Breast epithelium (tissue), 4 donors: ENCODE measurements around the gene THSD4. TPM values are rescaled to one million over a fixed set of nuclear protein-coding genes. Genes with fewer than 3 reads are reported as not detected.
"Not testable (repeated sequence)": the region's sequence is repeated elsewhere in the genome, so short reads cannot be mapped to it uniquely, and the experiment has no call there.

Experiments
- DNase-seq, 2 donors: peaks; one replicate each; pipeline ENCODE4 v3.0.0-alpha.2; 2019; ENCODE audit warnings: low spot score in 2 of 2
- H3K27ac ChIP-seq, 2 donors: fragments of 200-600 bp; sonication (generic) in 1 of 2; one replicate each; pipeline ENCODE4 v1.5.1; 2016 to 2019; ENCODE audit warnings: mild to moderate bottlenecking in 1 of 2
- H3K27me3 ChIP-seq, 2 donors: fragments of 200-600 bp; sonication (generic) in 1 of 2; one replicate each; pipeline versions ENCODE4 v1.5.1 to v1.6.0; 2017 to 2019; ENCODE audit warnings: control low read depth in 1 of 2, mild to moderate bottlenecking in 1 of 2
- H3K36me3 ChIP-seq: fragments of 200-600 bp; one replicate; pipeline ENCODE4 v1.5.1; 2019
- H3K4me1 ChIP-seq, 2 donors: fragments of 200-600 bp; sonication (generic); one replicate each; pipeline ENCODE4 v1.5.1; 2016 to 2019; ENCODE audit warnings: control low read depth in 1 of 2
- H3K4me3 ChIP-seq, 3 donors: fragments of 200-600 bp; sonication (generic); 1 replicate in 2 of 3; 2 replicates in 1 of 3; pipeline ENCODE4 v1.5.1; 2016 to 2019; ENCODE audit warnings: mild to moderate bottlenecking in 3 of 3, moderate library complexity in 2 of 3
- H3K9me3 ChIP-seq, 2 donors: fragments of 200-600 bp; sonication (generic) in 1 of 2; one replicate each; pipeline ENCODE4 v1.5.1; 2016 to 2019; ENCODE audit warnings: control low read depth in 1 of 2
- CTCF ChIP-seq, 3 donors: fragments of 450-650 bp; IDR thresholded peaks; one replicate each; pipeline ENCODE4 v1.5.1; 2016 to 2017; ENCODE audit warnings: antibody characterized with exemption in 3 of 3, mild to moderate bottlenecking in 3 of 3, moderate library complexity in 3 of 3
- POLR2A ChIP-seq: fragments of 450-650 bp; IDR thresholded peaks from one replicate; pipeline ENCODE4 v1.6.1; 2016; ENCODE audit warnings: antibody characterized with exemption, mild to moderate bottlenecking, moderate library complexity
- POLR2AphosphoS5 ChIP-seq, 3 donors: sonication (generic); formaldehyde crosslinking; IDR thresholded peaks; one replicate each; pipeline ENCODE4 v1.6.1; 2017; ENCODE audit warnings: antibody characterized with exemption in 3 of 3
- intact Hi-C: fragments of 100-400 bp; cut with DNase I; formaldehyde crosslinking; loops from one replicate; pipeline ENCODE4 v1.15.1; 2023; ENCODE audit warnings: low total_unique reads
- total RNA-seq, 3 donors: library from RNA; depleted of rRNA; stranded (reverse); fragments of >200 nt; gene quantifications; one replicate each; pipeline ENCODE4 v1.1.0, GENCODE V29; 2016

The THSD4 gene
- total RNA-seq, 3 donors from 2014 or later = 0.64 to 58.7 (median 41.3) TPM

DNA sequence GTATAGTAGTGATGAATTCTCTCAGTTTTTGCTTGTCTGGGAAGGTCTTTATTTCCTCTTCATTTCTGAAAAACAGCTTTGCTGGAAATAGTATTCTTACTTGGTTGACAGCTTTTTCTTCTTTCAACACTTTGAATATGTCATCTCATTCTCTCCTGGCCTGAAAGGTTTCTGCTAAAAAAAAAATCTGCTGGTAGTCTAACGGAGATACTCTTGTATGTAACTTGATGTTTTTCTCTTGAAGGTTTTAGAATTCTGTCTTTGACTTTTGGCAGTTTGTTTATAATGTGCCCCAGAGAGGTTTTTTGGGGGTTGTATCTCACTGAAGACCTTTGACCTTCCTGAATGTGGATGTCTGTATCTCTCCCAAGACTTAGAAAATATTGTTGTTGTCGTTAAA lies 47.0 kb downstream of the THSD4 start:
- H3K4me1 ChIP-seq = no peaks in the 10 kb centered on the region
- DNase-seq = no peak
- H3K36me3 ChIP-seq = no peaks in the 10 kb centered on the region
- no peak overlapping the region for H3K27ac ChIP-seq
- intact Hi-C loops = no loop called here
- H3K9me3 ChIP-seq = no peaks in the 10 kb centered on the region
- H3K4me3 ChIP-seq = no peak overlapping the region
- TF ChIP-seq POLR2A = no peak
- no peak for TF ChIP-seq POLR2AphosphoS5 (IDR thresholded peaks at IDR 0.05)
- no peak for TF ChIP-seq CTCF (IDR thresholded peaks at IDR 0.05)
- H3K27me3 ChIP-seq = no peaks in the 10 kb centered on the region

- H3K9me3 ChIP-seq, intact Hi-C loops, H3K36me3 ChIP-seq, H3K27ac ChIP-seq, H3K27me3 ChIP-seq, H3K4me3 ChIP-seq, H3K4me1 ChIP-seq, DNase-seq: not testable (repeated sequence)
Measured at GRCh38 chr15:71164606-71165005, 49.3 kb downstream of the THSD4 start.

DNA sequence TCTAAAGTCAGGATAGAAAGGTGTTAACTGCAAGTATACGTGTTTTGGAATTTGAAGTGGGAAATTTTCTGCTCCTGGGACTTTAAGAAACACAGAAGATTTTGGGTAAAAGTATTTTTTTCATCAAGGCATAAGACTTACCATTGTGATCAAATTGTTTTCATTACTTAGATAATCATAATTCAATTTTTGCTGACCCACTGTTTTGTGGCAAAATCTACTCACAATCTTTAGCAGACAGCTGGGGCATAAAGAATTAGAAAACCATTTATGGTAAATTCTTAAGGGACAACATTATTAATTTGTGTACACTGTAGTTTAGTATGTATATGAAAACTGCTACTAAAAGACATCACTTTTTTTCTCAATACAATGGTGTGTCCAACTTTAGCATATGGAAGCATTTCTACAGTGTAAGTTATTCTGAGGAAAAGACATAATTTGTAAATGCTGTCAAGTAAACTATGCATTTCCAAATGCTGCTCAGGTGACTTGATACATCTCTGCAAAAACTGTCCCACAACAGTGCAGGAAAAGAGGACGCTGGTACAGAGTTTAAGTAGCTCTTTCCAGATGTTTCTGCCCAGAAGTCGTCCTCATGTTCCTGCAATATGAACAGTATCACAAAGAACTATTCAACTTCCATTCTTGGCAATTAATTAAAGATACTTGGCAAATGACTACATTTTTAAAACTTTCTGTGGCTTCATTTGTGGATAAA lies 52.3 kb downstream of the THSD4 start:
- H3K36me3 ChIP-seq = no peaks in the 10 kb centered on the region
- TF ChIP-seq CTCF (IDR thresholded peaks at IDR 0.05) = no peak
- no peak for TF ChIP-seq POLR2A
- no peak for TF ChIP-seq POLR2AphosphoS5 (IDR thresholded peaks at IDR 0.05)
- no peaks in the 10 kb centered on the region for H3K27me3 ChIP-seq
- no peak overlapping the region for H3K4me3 ChIP-seq
- intact Hi-C loops = no loop called here
- DNase-seq = no peak
- no peaks in the 10 kb centered on the region for H3K4me1 ChIP-seq
- no peaks in the 10 kb centered on the region for H3K9me3 ChIP-seq
- H3K27ac ChIP-seq = no peak overlapping the region

DNA sequence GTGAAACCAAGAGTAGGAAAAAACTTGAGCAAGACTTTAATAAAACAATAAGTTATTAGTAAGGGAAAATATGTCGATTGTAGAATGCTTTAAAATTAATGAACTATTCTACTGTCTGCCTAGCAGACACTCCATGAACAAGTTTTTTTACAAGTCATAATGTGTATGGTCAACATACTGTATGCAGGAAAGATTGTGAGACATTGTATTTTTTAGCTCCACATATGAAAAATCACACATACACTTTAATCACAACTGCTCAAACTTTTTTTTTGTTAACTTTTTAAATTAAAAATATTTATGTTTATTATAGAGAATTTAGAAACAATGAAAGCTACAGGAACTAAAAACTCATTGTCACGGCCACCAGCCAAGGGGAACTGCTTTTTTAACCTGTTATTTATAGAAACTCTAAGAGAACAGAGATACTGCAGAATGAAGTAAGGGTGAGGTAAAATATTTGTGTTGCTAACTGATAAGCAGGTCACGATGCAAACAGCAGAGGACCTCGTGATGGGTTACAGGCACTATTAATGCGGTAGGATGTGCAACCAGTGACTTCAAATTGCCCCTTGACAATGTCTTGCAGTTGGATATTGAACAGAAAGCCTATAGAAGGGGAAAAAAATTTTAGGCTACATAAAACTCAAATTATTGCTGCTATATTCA lies 53.0 kb downstream of the THSD4 start:
- Histone ChIP-seq H3K27ac (no peak overlapping the region), H3K9me3 (no peaks in the 10 kb centered on the region), H3K4me3 (no peak overlapping the region), H3K36me3 (no peaks in the 10 kb centered on the region), H3K4me1 (no peaks in the 10 kb centered on the region), H3K27me3 (no peaks in the 10 kb centered on the region)
- intact Hi-C loops = no loop called here
- TF ChIP-seq POLR2A (no peak), POLR2AphosphoS5 (IDR thresholded peaks at IDR 0.05) (no peak), CTCF (IDR thresholded peaks at IDR 0.05) (no peak)
- no peak for DNase-seq

- Histone ChIP-seq H3K4me3 (no peak overlapping the region), H3K27ac (no peak overlapping the region), H3K4me1 (no peaks in the 10 kb centered on the region), H3K36me3 (no peaks in the 10 kb centered on the region), H3K9me3 (no peaks in the 10 kb centered on the region), H3K27me3 (no peaks in the 10 kb centered on the region)
- TF ChIP-seq POLR2A (no peak), POLR2AphosphoS5 (IDR thresholded peaks at IDR 0.05) (no peak), CTCF (IDR thresholded peaks at IDR 0.05) (no peak)
- DNase-seq = no peak
- intact Hi-C loops = no loop called here
Measured at GRCh38 chr15:71170163-71170562, 54.9 kb downstream of the THSD4 start.
